Subcutaneous adipose tissue (tissue), 4 donors: Measurements from ENCODE around the gene PARP9. TPM values are rescaled to one million over a fixed set of nuclear protein-coding genes. Genes with fewer than 3 reads are reported as not detected.

Experiments used
- CTCF ChIP-seq: fragments of 450-650 bp; IDR thresholded peaks from one replicate; pipeline ENCODE4 v1.5.1; 2016; ENCODE audit warnings: low read depth, mild to moderate bottlenecking, control low read depth, antibody characterized with exemption, moderate library complexity
- total RNA-seq, 4 donors: library from RNA; depleted of rRNA; stranded (reverse); fragments of >200 nt; gene quantifications; one replicate each; pipeline ENCODE4 v1.1.0, GENCODE V29; 2016

Gene PARP9
- total RNA-seq, 4 donors from 2014 or later: 23.6 to 50.7 (median 31.3) TPM

- TF ChIP-seq CTCF: no peak
Measured at GRCh38 chr3:122598556-122598955, 34.5 kb upstream of the PARP9 start.

DNA sequence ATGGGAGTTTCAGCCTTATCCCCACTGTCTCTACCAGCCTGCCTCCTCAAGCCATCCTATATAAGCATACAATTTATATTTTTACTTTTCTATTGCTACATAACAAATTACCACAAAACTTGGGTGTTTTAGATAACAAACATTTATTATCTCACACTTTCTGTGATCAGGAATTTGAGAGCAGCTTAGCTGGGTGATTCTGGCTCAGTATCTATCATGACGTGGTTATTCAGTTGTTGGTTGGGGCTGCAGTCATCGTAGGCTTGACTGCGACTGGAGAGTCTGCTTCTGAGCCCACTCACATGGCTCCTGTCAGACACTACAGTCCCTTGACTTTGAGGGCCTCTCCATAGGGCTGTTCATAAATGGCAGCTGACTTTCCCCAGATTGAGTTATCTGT lies 34.1 kb upstream of the PARP9 start:
- no peak for TF ChIP-seq CTCF

DNA sequence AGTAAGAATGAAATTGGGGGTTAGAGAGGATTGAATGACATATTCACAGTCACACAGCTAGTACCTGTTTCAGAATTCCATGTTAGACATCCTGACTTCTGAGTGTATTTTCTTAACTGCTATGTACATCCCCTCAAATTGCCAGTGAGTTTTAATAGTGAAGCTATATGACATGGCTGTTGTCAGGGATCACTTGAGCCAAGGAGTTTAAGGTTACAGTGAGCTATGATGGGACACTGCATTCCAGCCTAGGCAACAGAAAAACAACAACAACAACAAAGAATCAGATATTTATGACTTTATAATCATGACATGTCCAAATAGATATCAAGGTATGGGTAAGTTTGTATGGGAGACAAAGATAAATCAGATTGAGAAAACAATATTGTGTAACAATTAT lies 29.9 kb upstream of the PARP9 start:
- TF ChIP-seq CTCF: no peak

GRCh38 chr3:122590610-122591009 lies 26.5 kb upstream of the PARP9 start:
- TF ChIP-seq CTCF: no peak

DNA sequence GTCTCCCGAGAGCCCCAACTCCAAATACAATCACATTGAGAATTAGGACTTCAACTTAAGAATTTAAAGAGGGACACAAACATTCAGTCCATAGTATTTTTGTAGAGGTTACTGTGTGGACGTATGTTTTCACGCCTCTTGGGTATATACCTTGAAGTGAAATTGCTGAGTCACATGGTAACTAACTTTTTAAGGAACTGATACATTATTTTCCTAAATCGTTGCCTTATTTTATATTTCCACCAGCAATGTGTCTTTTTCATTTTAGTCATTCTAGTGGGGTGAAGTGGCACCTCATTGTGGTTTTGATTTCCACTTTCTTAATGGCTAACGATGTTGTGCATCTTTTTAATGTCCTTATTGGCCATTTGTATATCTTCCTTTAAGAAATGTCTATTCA lies 25.2 kb upstream of the PARP9 start:
- no peak for TF ChIP-seq CTCF

- no peak for TF ChIP-seq CTCF
Measured at GRCh38 chr3:122587572-122587971, 23.5 kb upstream of the PARP9 start.

- TF ChIP-seq CTCF: no peak
Measured at GRCh38 chr3:122586773-122587485, 22.8 kb upstream of the PARP9 start.
